ENCODE data around the gene KRT15.

Gene KRT15

GRCh38 chr17:41523787-41524186 lies 5.1 kb upstream of the KRT15 start:
- no peak for DNase-seq

GRCh38 chr17:41523225-41523593 lies 4.5 kb upstream of the KRT15 start:
- no peak for DNase-seq

- DNase-seq: no peak
Measured at GRCh38 chr17:41522301-41523224, 3.9 kb upstream of the KRT15 start.

- DNase-seq: no peak
Measured at GRCh38 chr17:41521574-41522261, 3.0 kb upstream of the KRT15 start.

- peak in 2 of 3 experiments; percentile 79 to 91 for DNase-seq
Measured at GRCh38 chr17:41520821-41521521, 2.3 kb upstream of the KRT15 start.

GRCh38 chr17:41519501-41520224 lies 973 bp upstream of the KRT15 start:
- DNase-seq: peak in 2 of 3 experiments; percentile 85 to 95

GRCh38 chr17:41518031-41518430 lies 659 bp downstream of the KRT15 start:
- peak in 1 of 3 experiments; percentile 47 for DNase-seq

GRCh38 chr17:41516830-41517283 lies 1.8 kb downstream of the KRT15 start:
- DNase-seq: no peak

GRCh38 chr17:41516147-41516829 lies 2.4 kb downstream of the KRT15 start:
- DNase-seq: no peak

GRCh38 chr17:41513168-41513547 lies 5.5 kb downstream of the KRT15 start:
- peak in 2 of 3 experiments; percentile 87 to 96 for DNase-seq

GRCh38 chr17:41512546-41513167 lies 6.0 kb downstream of the KRT15 start:
- DNase-seq: no peak

- no peak for DNase-seq
Measured at GRCh38 chr17:41511716-41512115, 7.0 kb downstream of the KRT15 start.

- peak in 2 of 3 experiments; percentile 65 to 78 for DNase-seq
Measured at GRCh38 chr17:41511116-41511515, 7.6 kb downstream of the KRT15 start.

GRCh38 chr17:41510251-41511065 lies 8.2 kb downstream of the KRT15 start:
- DNase-seq: peak in 2 of 3 experiments; percentile 65 to 78

GRCh38 chr17:41507315-41507880 lies 11.3 kb downstream of the KRT15 start:
- DNase-seq: no peak

- DNase-seq: no peak
Measured at GRCh38 chr17:41505809-41506767, 12.6 kb downstream of the KRT15 start.

GRCh38 chr17:41505007-41505808 lies 13.5 kb downstream of the KRT15 start, which contains the start of gene KRT13:
Gene KRT13, minus strand, starts transcription at chr17:41505612. Its CDS starts 62 bp downstream, at chr17:41505550.
- no peak for DNase-seq
